Heart left ventricle (tissue), 16 donors: Measurements from ENCODE around the gene TBC1D7. TPM values are rescaled to one million over a fixed set of nuclear protein-coding genes. Genes with fewer than 3 reads are reported as not detected.

Source experiments
- ATAC-seq, 4 donors: fragments of 200-7000 bp; cut with Tn5 transposase; one replicate each; pipeline ENCODE4 v1.9.1; 2020 to 2022; ENCODE audit warnings: moderate library complexity in 4 of 4, mild to moderate bottlenecking in 3 of 4, moderate number of reproducible peaks in 1 of 4
- DNase-seq, 5 donors: peaks; one replicate each; pipeline ENCODE4 v3.0.0-alpha.2; 2020
- H3K27ac ChIP-seq, 12 donors: fragments of 200-600 bp; sonication (generic) in 4 of 12; one replicate each; pipeline versions ENCODE4 v1.5.0 to v1.8.0; 2016 to 2022; ENCODE audit warnings: mild to moderate bottlenecking in 2 of 12
- H3K27me3 ChIP-seq, 9 donors: fragments of 200-600 bp; sonication (generic) in 2 of 9; one replicate each; pipeline versions ENCODE4 v1.5.1 to v1.8.0; 2016 to 2022; ENCODE audit warnings: mild to moderate bottlenecking in 3 of 9
- H3K36me3 ChIP-seq, 9 donors: fragments of 200-600 bp; sonication (generic) in 2 of 9; one replicate each; pipeline versions ENCODE4 v1.5.0 to v1.8.0; 2018 to 2022; ENCODE audit warnings: mild to moderate bottlenecking in 2 of 9
- H3K4me1 ChIP-seq, 12 donors: fragments of 200-600 bp; sonication (generic) in 4 of 12; one replicate each; pipeline versions ENCODE4 v1.5.0 to v1.8.0; 2016 to 2022; ENCODE audit warnings: mild to moderate bottlenecking in 3 of 12
- H3K4me3 ChIP-seq, 12 donors: fragments of 200-600 bp; sonication (generic) in 4 of 12; one replicate each; pipeline versions ENCODE4 v1.5.0 to v1.8.0; 2017 to 2022; ENCODE audit warnings: mild to moderate bottlenecking in 9 of 12, moderate library complexity in 4 of 12
- H3K9me3 ChIP-seq, 12 donors: fragments of 200-600 bp; sonication (generic) in 4 of 12; one replicate each; pipeline versions ENCODE4 v1.5.0 to v1.8.0; 2016 to 2022; ENCODE audit warnings: mild to moderate bottlenecking in 1 of 12
- CTCF ChIP-seq, 12 donors: fragments of 200-600 bp; sonication (generic) in 4 of 12; IDR thresholded peaks; one replicate each; pipeline versions ENCODE4 v1.5.0 to v1.8.0; 2018 to 2022; ENCODE audit warnings: antibody characterized with exemption in 12 of 12, mild to moderate bottlenecking in 5 of 12
- POLR2A ChIP-seq, 2 donors: fragments of 450-650 bp; IDR thresholded peaks; one replicate each; pipeline ENCODE4 v1.6.1; 2017; ENCODE audit warnings: antibody characterized with exemption in 2 of 2, mild to moderate bottlenecking in 2 of 2, moderate library complexity in 2 of 2
- WGBS, 4 donors: extraction: QIAGEN DNeasy Blood & Tissue Kit in 2 of 4; methylation state at CpG; one replicate each; pipeline versions ENCODE4 v1.1.5 to v1.1.7; 2013 to 2018; 5-methylcytosine and 5-hydroxymethylcytosine counted together
- intact Hi-C, 10 donors: fragments of 100-400 bp; cut with DNase I; formaldehyde crosslinking; loops; one replicate each; pipeline versions ENCODE4 v1.11.1 to v1.14.2; 2022
- polyA plus RNA-seq, 2 donors: library from polyadenylated mRNA; stranded (reverse); fragments of 200-250 nt; gene quantifications; one replicate each; pipeline ENCODE4 v1.2.3, GENCODE V29; 2013
- total RNA-seq, 9 donors: library from RNA; depleted of rRNA in 2 of 9; stranded (reverse); fragments of >200 nt in 2 of 9; fragmentation: NEBNext Ultra II Directional in 3 of 9; extraction: Animal tissue kit (Norgen Biotek cat#: 25700) in 3 of 9; gene quantifications; one replicate each; pipeline versions ENCODE4 v1.1.0 to v1.2.4, GENCODE V29; 2016 to 2023
- donor health status: ischemic (EF 13 %, LVEDD 7.1; RV severe dilation, severe dysfunction).
- donor health status: healthy with polysubstance abuse.
- donor health status: DM: no; HTN: yes; CAD: no.
- donor health status: DM: no; HTN: no; CAD: no.
- donor health status: ischemic (EF 25% LVEDD 6.9; RV normal size, moderate dysfunction).
- donor health status: ischemic (EF 25% LVEDD 5.7; RV mildly dilated, moderate dysfunction).
- donor health status: healthy.
- donor health status: DM: yes; HTN: yes; CAD: no.
- donor health status: ischemic (EF 35%, LVEDD 5.7; RV mildly dilated, moderate dysfunction).
- donor health status: nonischemic (EF 11% LVEDD 7.7; RV severe dilation, severe dysfunction).
- donor health status: DM: yes; HTN: yes; CAD: no.
- donor health status: PGD.
- donor health status: ischemic (EF 29% LVEDD 5.4; RV normal size, mild dysfunction).
- donor health status: nonischemic (EF 23%, LVEDD 6.1; RV moderate dilation, normal function).

TBC1D7 gene
- total and polyA plus RNA-seq, 11 donors: 17.0 to 31.9 (median 22.9) TPM

DNA sequence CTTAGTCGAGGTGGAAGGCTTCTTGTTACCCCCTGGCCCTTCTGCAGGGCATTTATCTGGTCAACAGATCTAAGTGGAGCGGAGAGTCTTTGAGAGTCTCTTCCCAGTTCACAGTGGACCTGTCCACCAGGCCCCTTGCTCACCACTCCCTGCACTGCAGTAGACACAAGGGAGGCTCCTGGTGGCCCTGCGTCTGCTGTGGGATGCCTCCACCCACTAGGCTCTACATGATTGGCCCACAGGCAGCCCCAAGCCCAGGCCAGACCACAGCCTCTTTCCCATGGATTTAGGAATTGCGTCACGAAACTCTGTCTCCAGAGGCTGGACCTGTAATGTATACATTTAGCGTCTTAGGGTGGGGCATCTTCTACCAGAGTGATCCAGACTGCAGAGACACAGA lies 28.4 kb downstream of the TBC1D7 start:
- H3K4me1 ChIP-seq: peaks cover 0 to 37% (median 26%) of the 10 kb centered on the region in 12 donors
- no peak for DNase-seq
- H3K27me3 ChIP-seq: no peaks in the 10 kb centered on the region
- peaks cover 0 to 65% (median 40%) of the 10 kb centered on the region in 9 donors for H3K36me3 ChIP-seq
- WGBS, 4 donors: 75 to 98% (median 85%) methylated on average over 6 of the region's 6 CpGs
- H3K9me3 ChIP-seq: no peaks in the 10 kb centered on the region
- no peak overlapping the region for H3K27ac ChIP-seq
- H3K4me3 ChIP-seq: no peak overlapping the region
- intact Hi-C loops: loop anchor here in 3 of 10 donors (10.0 kb wide), 2 partner anchors 285 to 385 kb away; no protein-coding TSS in a partner anchor
- TF ChIP-seq CTCF (IDR thresholded peaks at IDR 0.05): no peak
- TF ChIP-seq POLR2A (IDR thresholded peaks at IDR 0.05): no peak
- ATAC-seq: no peak

DNA sequence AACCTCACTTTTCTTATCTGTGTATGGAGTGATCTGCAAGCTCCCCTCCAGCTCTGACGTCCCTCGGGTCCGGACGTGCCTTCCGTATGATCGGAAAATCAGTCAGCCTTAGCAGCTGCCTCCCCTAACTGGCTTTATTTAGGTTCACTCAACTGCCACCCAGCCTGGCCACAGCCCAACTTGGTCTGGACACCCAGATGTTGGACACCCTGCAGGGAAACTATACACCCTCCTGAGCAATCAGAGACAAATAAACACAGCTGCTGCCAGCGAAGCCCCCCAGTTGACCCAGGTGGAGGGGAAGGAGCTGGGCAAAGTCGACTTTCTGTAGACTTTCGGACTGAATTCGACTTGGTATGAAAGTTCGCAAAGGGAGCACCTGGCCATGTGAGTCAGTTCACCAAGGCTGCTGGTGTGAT lies 28.9 kb downstream of the TBC1D7 start:
- Histone ChIP-seq H3K4me1 (peaks cover 0 to 35% (median 23%) of the 10 kb centered on the region in 12 donors), H3K4me3 (no peak overlapping the region), H3K27me3 (no peaks in the 10 kb centered on the region), H3K27ac (no peak overlapping the region), H3K9me3 (no peaks in the 10 kb centered on the region), H3K36me3 (peaks cover 0 to 65% (median 40%) of the 10 kb centered on the region in 9 donors)
- no peak for DNase-seq
- ATAC-seq: no peak
- intact Hi-C loops: loop anchor here in 1 of 10 donors (10.0 kb wide), 1 partner anchor 385 kb away; no protein-coding TSS in a partner anchor
- TF ChIP-seq POLR2A (IDR thresholded peaks at IDR 0.05) (no peak), CTCF (IDR thresholded peaks at IDR 0.05) (no peak)
- WGBS, 4 donors: 72 to 88% (median 80%) methylated on average over 10 to 11 of the region's 11 CpGs

DNA sequence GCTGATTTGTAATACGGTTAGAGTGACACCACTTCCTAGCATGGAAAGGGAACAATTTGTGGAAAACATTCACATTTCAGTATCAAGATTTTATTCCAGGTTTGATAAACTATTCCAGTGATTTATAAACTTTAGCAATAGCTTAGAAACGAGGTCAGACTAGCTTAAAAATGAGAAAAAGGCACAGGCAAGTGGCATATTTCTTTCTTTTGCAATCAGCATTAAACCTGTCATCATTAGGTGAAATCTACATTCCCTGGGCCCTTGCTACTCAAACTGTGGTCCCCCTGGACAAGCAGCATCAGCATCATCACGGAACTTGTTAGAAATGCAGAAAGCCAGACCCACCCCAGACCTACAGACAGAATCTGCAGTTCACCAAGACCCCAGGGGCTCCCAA lies 29.9 kb downstream of the TBC1D7 start:
- H3K4me1 ChIP-seq: peaks cover 0 to 27% (median 16%) of the 10 kb centered on the region in 12 donors
- TF ChIP-seq POLR2A (IDR thresholded peaks at IDR 0.05) (no peak), CTCF (IDR thresholded peaks at IDR 0.05) (no peak)
- no peaks in the 10 kb centered on the region for H3K9me3 ChIP-seq
- H3K27me3 ChIP-seq: no peaks in the 10 kb centered on the region
- intact Hi-C loops: loop anchor here in 1 of 10 donors (10.0 kb wide), 1 partner anchor 384 kb away; no protein-coding TSS in a partner anchor
- 79 to 93% (median 91%) methylated on average over 3 of the region's 3 CpGs for WGBS, 4 donors
- H3K36me3 ChIP-seq: peaks cover 0 to 71% (median 47%) of the 10 kb centered on the region in 9 donors
- DNase-seq (no peak), ATAC-seq (no peak)
- no peak overlapping the region for H3K4me3 ChIP-seq
- H3K27ac ChIP-seq: no peak overlapping the region

- DNase-seq: no peak
- Histone ChIP-seq H3K9me3 (no peaks in the 10 kb centered on the region), H3K36me3 (peaks cover 0 to 80% (median 55%) of the 10 kb centered on the region in 9 donors), H3K27me3 (no peaks in the 10 kb centered on the region), H3K4me3 (no peak overlapping the region), H3K27ac (no peak overlapping the region), H3K4me1 (peaks cover 0 to 16% (median 5%) of the 10 kb centered on the region in 12 donors)
- intact Hi-C loops: loop anchor here in 1 of 10 donors (10.0 kb wide), 1 partner anchor 383 kb away; no protein-coding TSS in a partner anchor
- no peak for ATAC-seq
- TF ChIP-seq POLR2A (IDR thresholded peaks at IDR 0.05) (no peak), CTCF (IDR thresholded peaks at IDR 0.05) (no peak)
- WGBS, 4 donors: 91 to 98% (median 96%) methylated on average over 5 of the region's 5 CpGs
Measured at GRCh38 chr6:13297391-13297790, 30.9 kb downstream of the TBC1D7 start.
